Natural killer cell (primary cell): Measurements from ENCODE around the gene ZNF775. TPM values are rescaled to one million over a fixed set of nuclear protein-coding genes. Genes with fewer than 3 reads are reported as not detected.

Experiments used
- ATAC-seq, 3 donors: fragments of 150-1000 bp in 2 of 3; fragments of 200-7000 bp in 1 of 3; cut with Tn5 transposase; 1 replicate in 1 of 3; 2 replicates in 2 of 3; pipeline ENCODE4 v1.10.0; 2021; ENCODE audit warnings: mild to moderate bottlenecking in 2 of 3, moderate library complexity in 2 of 3
- DNase-seq, 2 donors: peaks; one replicate each; pipeline versions ENCODE4 v3.0.0 to v3.0.0-alpha.2; 2013 to 2021; ENCODE audit warnings: mixed read lengths in 1 of 2
- H3K27ac ChIP-seq: one replicate; pipeline ENCODE4 v1.5.1; 2013; ENCODE audit warnings: mild to moderate bottlenecking, low read length
- H3K27me3 ChIP-seq: one replicate; pipeline ENCODE4 v1.6.1; 2013; ENCODE audit warnings: low read length; ENCODE audit not compliant: control insufficient read depth, insufficient read depth
- H3K36me3 ChIP-seq: one replicate; pipeline ENCODE4 v1.6.1; 2013; ENCODE audit warnings: low read length; ENCODE audit not compliant: control insufficient read depth, insufficient read depth
- H3K4me1 ChIP-seq: one replicate; pipeline ENCODE4 v1.6.1; 2013; ENCODE audit warnings: low read length; ENCODE audit not compliant: control insufficient read depth, insufficient read depth
- H3K4me3 ChIP-seq: one replicate; pipeline ENCODE4 v1.5.1; 2013; ENCODE audit warnings: low read length
- H3K9me3 ChIP-seq: one replicate; pipeline ENCODE4 v1.6.1; 2013; ENCODE audit warnings: low read length; ENCODE audit not compliant: control insufficient read depth, insufficient read depth
- H3K27ac Mint-ChIP-seq, 2 donors: one replicate each; pipeline ENCODE4 v1.8.0; 2022; ENCODE audit warnings: mild to moderate bottlenecking in 2 of 2, mixed read lengths in 2 of 2, moderate library complexity in 1 of 2
- H3K27me3 Mint-ChIP-seq, 2 donors: one replicate each; pipeline ENCODE4 v1.8.0; 2022; ENCODE audit warnings: low read depth in 2 of 2, mixed read lengths in 2 of 2
- H3K36me3 Mint-ChIP-seq: one replicate; pipeline ENCODE4 v1.8.0; 2022; ENCODE audit warnings: mixed read lengths
- H3K4me1 Mint-ChIP-seq, 2 donors: one replicate each; pipeline ENCODE4 v1.8.0; 2022; ENCODE audit warnings: mixed read lengths in 2 of 2
- H3K4me3 Mint-ChIP-seq: one replicate; pipeline ENCODE4 v1.8.0; 2022; ENCODE audit warnings: mild to moderate bottlenecking, moderate library complexity, mixed read lengths
- H3K9me3 Mint-ChIP-seq, 2 donors: one replicate each; pipeline ENCODE4 v1.8.0; 2022; ENCODE audit warnings: mixed read lengths in 2 of 2
- WGBS: methylation state at CpG from one replicate; pipeline ENCODE4 v1.1.7; 2013; ENCODE audit warnings: missing lambda C conversion rate; ENCODE audit not compliant: insufficient coverage; 5-methylcytosine and 5-hydroxymethylcytosine counted together
- intact Hi-C: fragments of 100-400 bp; cut with micrococcal nuclease; formaldehyde crosslinking; loops from one replicate; pipeline ENCODE4 v1.14.2; 2022
- total RNA-seq, 4 donors: library from RNA; stranded (reverse); fragments of 120-200 nt in 1 of 4; gene quantifications; one replicate each; pipeline versions ENCODE4 v1.2.3 to v1.2.4, GENCODE V29; 2013 to 2022
- TF ChIP-seq, protein P1 (sequence below): fragments of 200-600 bp; IDR thresholded peaks from one replicate; pipeline ENCODE4 v1.8.0; 2022; ENCODE audit warnings: antibody characterized with exemption

The ZNF775 gene
- total RNA-seq, 3 donors from 2014 or later (not counting 1 experiment from before 2014, with no cell fraction given), result 1.3 to 2.7 (median 1.6) TPM

DNA sequence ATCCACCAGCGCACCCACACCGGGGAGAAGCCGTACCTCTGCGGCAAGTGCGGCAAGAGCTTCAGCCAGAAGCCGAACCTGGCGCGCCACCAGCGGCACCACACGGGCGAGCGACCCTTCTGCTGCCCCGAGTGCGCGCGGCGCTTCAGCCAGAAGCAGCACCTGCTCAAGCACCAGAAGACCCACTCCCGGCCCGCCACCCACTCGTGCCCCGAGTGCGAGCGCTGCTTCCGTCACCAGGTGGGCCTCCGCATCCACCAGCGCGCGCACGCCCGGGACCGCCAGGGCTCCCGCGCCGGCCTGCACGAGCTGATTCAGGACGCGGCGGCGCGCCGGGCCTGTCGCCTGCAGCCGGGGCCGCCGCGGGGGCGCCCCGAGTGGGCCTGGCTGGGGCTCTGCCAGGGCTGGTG is 17.7 kb downstream of the ZNF775 start:
- H3K4me3 Mint-ChIP-seq, result no peak overlapping the region
- intact Hi-C loops, result no loop called here
- no peak overlapping the region for H3K27ac Mint-ChIP-seq
- Histone ChIP-seq H3K27me3 (no peaks in the 10 kb centered on the region), H3K9me3 (no peaks in the 10 kb centered on the region), H3K27ac (no peak overlapping the region), H3K4me3 (no peak overlapping the region), H3K4me1 (no peaks in the 10 kb centered on the region), H3K36me3 (no peaks in the 10 kb centered on the region)
- H3K27me3 Mint-ChIP-seq, result no peaks in the 10 kb centered on the region
- no peaks in the 10 kb centered on the region for H3K4me1 Mint-ChIP-seq
- no peak for DNase-seq
- no peaks in the 10 kb centered on the region for H3K36me3 Mint-ChIP-seq
- whole genome bisulfite sequencing, result 98% methylated on average over 48 of the region's 48 CpGs
- H3K9me3 Mint-ChIP-seq, result no peaks in the 10 kb centered on the region
- TF ChIP-seq, protein P1, sequence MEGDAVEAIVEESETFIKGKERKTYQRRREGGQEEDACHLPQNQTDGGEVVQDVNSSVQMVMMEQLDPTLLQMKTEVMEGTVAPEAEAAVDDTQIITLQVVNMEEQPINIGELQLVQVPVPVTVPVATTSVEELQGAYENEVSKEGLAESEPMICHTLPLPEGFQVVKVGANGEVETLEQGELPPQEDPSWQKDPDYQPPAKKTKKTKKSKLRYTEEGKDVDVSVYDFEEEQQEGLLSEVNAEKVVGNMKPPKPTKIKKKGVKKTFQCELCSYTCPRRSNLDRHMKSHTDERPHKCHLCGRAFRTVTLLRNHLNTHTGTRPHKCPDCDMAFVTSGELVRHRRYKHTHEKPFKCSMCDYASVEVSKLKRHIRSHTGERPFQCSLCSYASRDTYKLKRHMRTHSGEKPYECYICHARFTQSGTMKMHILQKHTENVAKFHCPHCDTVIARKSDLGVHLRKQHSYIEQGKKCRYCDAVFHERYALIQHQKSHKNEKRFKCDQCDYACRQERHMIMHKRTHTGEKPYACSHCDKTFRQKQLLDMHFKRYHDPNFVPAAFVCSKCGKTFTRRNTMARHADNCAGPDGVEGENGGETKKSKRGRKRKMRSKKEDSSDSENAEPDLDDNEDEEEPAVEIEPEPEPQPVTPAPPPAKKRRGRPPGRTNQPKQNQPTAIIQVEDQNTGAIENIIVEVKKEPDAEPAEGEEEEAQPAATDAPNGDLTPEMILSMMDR, result no peak
- no peak for ATAC-seq

DNA sequence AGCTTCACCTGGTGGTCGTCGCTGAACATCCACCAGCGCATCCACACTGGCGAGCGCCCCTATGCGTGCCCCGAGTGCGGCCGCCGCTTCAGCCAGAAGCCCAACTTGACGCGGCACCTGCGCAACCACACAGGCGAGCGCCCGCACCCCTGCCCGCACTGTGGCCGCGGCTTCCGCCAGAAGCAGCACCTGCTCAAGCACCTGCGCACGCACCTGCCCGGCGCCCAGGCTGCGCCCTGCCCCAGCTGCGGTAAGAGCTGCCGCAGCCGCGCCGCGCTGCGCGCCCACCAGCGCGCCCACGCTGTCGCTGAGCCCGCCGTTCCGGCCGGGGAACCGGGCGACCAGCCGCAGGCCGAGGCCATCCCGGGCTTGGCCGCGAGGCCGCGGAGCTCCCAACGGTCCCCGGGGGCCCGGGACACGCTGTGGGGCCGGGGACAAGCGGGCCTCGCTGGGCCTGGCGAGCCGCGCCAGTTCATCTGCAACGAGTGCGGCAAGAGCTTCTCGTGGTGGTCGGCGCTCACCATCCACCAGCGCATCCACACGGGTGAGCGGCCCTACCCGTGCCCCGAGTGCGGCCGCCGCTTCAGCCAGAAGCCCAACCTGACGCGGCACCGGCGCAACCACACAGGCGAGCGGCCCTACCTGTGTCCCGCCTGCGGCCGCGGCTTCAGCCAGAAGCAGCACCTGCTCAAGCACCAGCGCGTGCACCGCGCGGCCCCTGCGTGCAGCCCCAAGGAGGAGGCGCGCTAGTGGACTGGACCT is 18.4 kb downstream of the ZNF775 start:
- Histone ChIP-seq H3K36me3 (no peaks in the 10 kb centered on the region), H3K4me1 (no peaks in the 10 kb centered on the region), H3K9me3 (no peaks in the 10 kb centered on the region), H3K27me3 (no peaks in the 10 kb centered on the region), H3K27ac (no peak overlapping the region), H3K4me3 (no peak overlapping the region)
- H3K4me1 Mint-ChIP-seq, result no peaks in the 10 kb centered on the region
- 98% methylated on average over 91 of the region's 91 CpGs for WGBS
- intact Hi-C loops, result no loop called here
- H3K4me3 Mint-ChIP-seq, result no peak overlapping the region
- ATAC-seq (no peak), DNase-seq (no peak)
- H3K27ac Mint-ChIP-seq, result no peak overlapping the region
- TF ChIP-seq, protein P1, result no peak
- no peaks in the 10 kb centered on the region for H3K36me3 Mint-ChIP-seq
- no peaks in the 10 kb centered on the region for H3K9me3 Mint-ChIP-seq
- H3K27me3 Mint-ChIP-seq, result no peaks in the 10 kb centered on the region

DNA sequence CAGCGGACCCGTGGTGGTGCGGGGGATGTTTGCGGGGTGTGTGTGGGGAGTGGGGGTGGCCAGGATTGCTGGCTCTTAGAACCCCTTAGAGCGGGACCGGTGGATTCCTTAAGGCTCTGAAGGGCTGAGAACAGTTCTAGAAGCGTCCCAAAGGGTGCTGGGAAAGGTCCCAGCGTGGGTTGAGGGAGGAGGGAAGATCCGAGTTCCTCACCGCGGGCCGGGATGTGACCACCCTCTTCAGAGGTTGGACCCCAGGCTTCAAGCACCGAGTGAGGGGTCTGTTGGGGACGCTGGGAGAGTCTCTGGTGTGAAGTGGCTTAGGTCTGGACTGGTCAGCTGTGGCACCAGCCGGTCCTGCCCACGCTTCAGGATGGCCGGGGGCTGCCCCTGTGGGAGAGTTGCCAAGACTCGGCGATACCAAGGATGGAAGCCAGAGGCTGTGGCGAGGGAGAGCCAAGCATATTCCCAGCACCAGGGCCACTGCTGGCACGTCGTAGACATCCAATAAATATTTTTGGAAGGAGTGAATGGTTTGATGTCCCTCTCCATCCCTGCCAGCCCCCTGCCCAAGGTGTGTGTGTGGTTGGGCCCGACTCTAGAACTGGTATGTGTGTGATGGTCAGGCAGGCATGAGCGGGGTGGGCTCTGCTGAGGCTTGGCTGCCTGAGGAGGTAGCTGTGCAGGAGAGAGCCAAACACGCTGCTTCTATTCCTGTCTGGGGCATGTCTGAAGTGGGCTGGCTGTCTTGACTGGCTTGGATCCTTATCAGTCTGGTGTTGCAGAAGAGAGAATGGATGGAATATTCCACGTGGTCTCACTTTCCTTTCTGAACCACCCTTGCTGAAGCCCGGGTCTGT is 19.2 kb downstream of the ZNF775 start:
- H3K36me3 Mint-ChIP-seq, result no peaks in the 10 kb centered on the region

More for the DNA sequence above, 19.2 kb downstream of the ZNF775 start:
- no peak for ATAC-seq
- DNase-seq, result no peak
- intact Hi-C loops, result no loop called here
- Mint-ChIP-seq H3K27me3 (no peaks in the 10 kb centered on the region), H3K27ac (no peak overlapping the region), H3K9me3 (no peaks in the 10 kb centered on the region), H3K4me1 (no peaks in the 10 kb centered on the region), H3K4me3 (no peak overlapping the region)
- no peaks in the 10 kb centered on the region for H3K9me3 ChIP-seq
- WGBS, result 98% methylated on average over 27 of the region's 27 CpGs
- TF ChIP-seq, protein P1, result no peak
- no peaks in the 10 kb centered on the region for H3K4me1 ChIP-seq
- H3K4me3 ChIP-seq, result no peak overlapping the region
- H3K27ac ChIP-seq, result no peak overlapping the region
- H3K36me3 ChIP-seq, result no peaks in the 10 kb centered on the region
- H3K27me3 ChIP-seq, result no peaks in the 10 kb centered on the region
